Measurements from ENCODE around the gene NBAS.

DNA sequence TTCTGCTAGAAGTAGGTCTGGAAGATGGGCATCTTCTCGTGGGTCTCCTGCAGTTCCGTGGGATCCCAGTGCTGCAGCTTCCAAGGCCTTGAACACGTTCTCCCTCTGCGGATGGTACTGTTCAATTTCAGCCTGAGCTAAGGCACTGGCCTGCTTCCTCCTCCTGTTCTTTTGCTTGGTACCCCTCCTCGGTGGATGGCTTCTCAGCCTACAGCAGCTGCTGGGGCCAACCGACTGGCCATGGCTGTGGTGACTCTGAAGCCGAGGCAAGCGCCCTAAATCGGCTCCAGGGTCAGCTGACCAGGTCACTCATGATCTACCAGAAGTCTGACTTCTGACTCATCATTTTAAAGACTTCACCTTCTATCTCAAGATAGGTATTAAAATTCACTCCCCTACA lies 150.2 kb downstream of the NBAS start:
- TF ChIP-seq, protein P1, sequence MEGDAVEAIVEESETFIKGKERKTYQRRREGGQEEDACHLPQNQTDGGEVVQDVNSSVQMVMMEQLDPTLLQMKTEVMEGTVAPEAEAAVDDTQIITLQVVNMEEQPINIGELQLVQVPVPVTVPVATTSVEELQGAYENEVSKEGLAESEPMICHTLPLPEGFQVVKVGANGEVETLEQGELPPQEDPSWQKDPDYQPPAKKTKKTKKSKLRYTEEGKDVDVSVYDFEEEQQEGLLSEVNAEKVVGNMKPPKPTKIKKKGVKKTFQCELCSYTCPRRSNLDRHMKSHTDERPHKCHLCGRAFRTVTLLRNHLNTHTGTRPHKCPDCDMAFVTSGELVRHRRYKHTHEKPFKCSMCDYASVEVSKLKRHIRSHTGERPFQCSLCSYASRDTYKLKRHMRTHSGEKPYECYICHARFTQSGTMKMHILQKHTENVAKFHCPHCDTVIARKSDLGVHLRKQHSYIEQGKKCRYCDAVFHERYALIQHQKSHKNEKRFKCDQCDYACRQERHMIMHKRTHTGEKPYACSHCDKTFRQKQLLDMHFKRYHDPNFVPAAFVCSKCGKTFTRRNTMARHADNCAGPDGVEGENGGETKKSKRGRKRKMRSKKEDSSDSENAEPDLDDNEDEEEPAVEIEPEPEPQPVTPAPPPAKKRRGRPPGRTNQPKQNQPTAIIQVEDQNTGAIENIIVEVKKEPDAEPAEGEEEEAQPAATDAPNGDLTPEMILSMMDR (IDR thresholded peaks at IDR 0.05; ENCODE audit: insufficient read depth, low read depth, low read length), result no peak
- no peak for TF ChIP-seq EZH2 (IDR thresholded peaks at IDR 0.05; ENCODE audit: insufficient read depth, low read length)

Data from astrocyte (in vitro differentiated cells and primary cell).